Endodermal cell (in vitro differentiated cells): Measurements from ENCODE around the gene PDE4D. TPM values are rescaled to one million over a fixed set of nuclear protein-coding genes. Genes with fewer than 3 reads are reported as not detected.

ENCODE experiments used
- DNase-seq: peaks from one replicate; pipeline ENCODE4 v3.0.0-alpha.2; 2017
- H3K27ac ChIP-seq: 2 replicates; pipeline ENCODE4 v1.5.1; 2013; ENCODE audit warnings: mild to moderate bottlenecking, low read depth, low read length, moderate library complexity
- H3K27me3 ChIP-seq: 2 replicates; pipeline ENCODE4 v1.6.1; 2013; ENCODE audit warnings: mild to moderate bottlenecking, low read length, moderate library complexity; ENCODE audit not compliant: insufficient read depth, control insufficient read depth, poor library complexity, severe bottlenecking
- H3K36me3 ChIP-seq: 2 replicates; pipeline ENCODE4 v1.7.0; 2013; ENCODE audit warnings: mild to moderate bottlenecking, low read length, moderate library complexity; ENCODE audit not compliant: control insufficient read depth, insufficient read depth
- H3K4me1 ChIP-seq: one replicate; pipeline ENCODE4 v1.7.0; 2013; ENCODE audit warnings: low read length; ENCODE audit not compliant: control insufficient read depth, insufficient read depth
- H3K4me3 ChIP-seq: 2 replicates; pipeline ENCODE4 v1.5.1; 2013; ENCODE audit warnings: mild to moderate bottlenecking, low read length, moderate library complexity
- H3K9ac ChIP-seq: 2 replicates; pipeline ENCODE4 v1.6.1; 2013; ENCODE audit warnings: mild to moderate bottlenecking, low read length, moderate library complexity; ENCODE audit not compliant: poor library complexity, severe bottlenecking; ENCODE audit errors: extremely low read depth
- H3K9me3 ChIP-seq: 2 replicates; pipeline ENCODE4 v1.6.1; 2013; ENCODE audit warnings: mild to moderate bottlenecking, low read length, moderate library complexity; ENCODE audit not compliant: control insufficient read depth
- H3K27ac Mint-ChIP-seq: 2 replicates; pipeline ENCODE4 v1.8.0; 2020; ENCODE audit warnings: mixed read lengths
- H3K27me3 Mint-ChIP-seq: 2 replicates; pipeline ENCODE4 v1.8.0; 2021; ENCODE audit warnings: mild to moderate bottlenecking, mixed read lengths; ENCODE audit not compliant: insufficient read depth
- H3K36me3 Mint-ChIP-seq: 2 replicates; pipeline ENCODE4 v1.8.0; 2020; ENCODE audit warnings: low read depth, mixed read lengths
- H3K4me1 Mint-ChIP-seq: 2 replicates; pipeline ENCODE4 v1.8.0; 2020; ENCODE audit warnings: mixed read lengths
- H3K4me3 Mint-ChIP-seq: 2 replicates; pipeline ENCODE4 v1.8.0; 2020; ENCODE audit warnings: mild to moderate bottlenecking, moderate library complexity, mixed read lengths
- H3K9me3 Mint-ChIP-seq: 2 replicates; pipeline ENCODE4 v1.8.0; 2020; ENCODE audit warnings: mild to moderate bottlenecking, mixed read lengths
- WGBS, 2 experiments: methylation state at CpG; one replicate each; pipeline versions ENCODE4 v1.1.5 to v1.1.7; 2013; ENCODE audit warnings: missing lambda C conversion rate in 2 of 2, mixed read lengths in 1 of 2; ENCODE audit not compliant: insufficient coverage in 1 of 2, insufficient read length in 1 of 2; 5-methylcytosine and 5-hydroxymethylcytosine counted together
- total RNA-seq, 2 donors: library from RNA; stranded (reverse); fragmentation: NEBNext Ultra II Directional in 1 of 2; extraction: Animal tissue kit (Norgen Biotek cat#: 25700) in 1 of 2; gene quantifications; 2 replicates in 1 of 2; 3 replicates in 1 of 2; pipeline ENCODE4 v1.2.1, GENCODE V29; 2021
- TF ChIP-seq, protein P1 (sequence below): fragments of 200-600 bp; sonication (generic); conservative IDR thresholded peaks from 2 replicates; pipeline ENCODE4 v1.5.0; 2021; ENCODE audit warnings: antibody characterized with exemption, mild to moderate bottlenecking

PDE4D gene
- total RNA-seq, 2 donors from 2014 or later: 9.2 to 11.4 TPM

DNA sequence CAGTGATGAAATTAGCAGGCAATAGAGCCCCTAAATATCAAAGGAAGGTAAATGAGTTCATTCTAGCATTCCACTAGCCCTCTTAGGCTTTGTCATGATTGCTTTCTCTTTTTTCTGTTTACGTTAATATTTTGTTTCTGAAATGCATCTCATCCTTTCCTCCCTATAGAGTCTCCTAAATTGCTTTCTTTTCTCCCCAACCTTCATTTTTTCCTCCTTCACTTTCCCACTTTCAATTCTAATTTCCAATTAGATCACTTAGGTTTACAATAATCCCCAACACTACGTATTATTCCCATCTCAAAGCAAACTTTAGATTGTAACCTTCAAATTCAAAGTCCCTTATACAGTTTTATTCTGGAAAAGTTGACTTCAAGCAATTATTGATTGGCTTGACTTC lies 751.4 kb downstream of the PDE4D start:
- H3K4me3 ChIP-seq: no peak overlapping the region
- no peaks in the 10 kb centered on the region for H3K4me1 Mint-ChIP-seq
- 91 to 93% methylated on average over 2 of the region's 2 CpGs for WGBS, 2 experiments
- H3K4me3 Mint-ChIP-seq: no peak overlapping the region
- no peaks in the 10 kb centered on the region for H3K27me3 ChIP-seq
- peaks cover 8% of the 10 kb centered on the region for H3K9me3 ChIP-seq
- no peak overlapping the region for H3K27ac ChIP-seq
- no peak for DNase-seq
- peaks cover 31% of the 10 kb centered on the region for H3K27me3 Mint-ChIP-seq
- no peaks in the 10 kb centered on the region for H3K36me3 ChIP-seq
- H3K9ac ChIP-seq: no peak overlapping the region
- H3K4me1 ChIP-seq: no peaks in the 10 kb centered on the region
- TF ChIP-seq, protein P1, sequence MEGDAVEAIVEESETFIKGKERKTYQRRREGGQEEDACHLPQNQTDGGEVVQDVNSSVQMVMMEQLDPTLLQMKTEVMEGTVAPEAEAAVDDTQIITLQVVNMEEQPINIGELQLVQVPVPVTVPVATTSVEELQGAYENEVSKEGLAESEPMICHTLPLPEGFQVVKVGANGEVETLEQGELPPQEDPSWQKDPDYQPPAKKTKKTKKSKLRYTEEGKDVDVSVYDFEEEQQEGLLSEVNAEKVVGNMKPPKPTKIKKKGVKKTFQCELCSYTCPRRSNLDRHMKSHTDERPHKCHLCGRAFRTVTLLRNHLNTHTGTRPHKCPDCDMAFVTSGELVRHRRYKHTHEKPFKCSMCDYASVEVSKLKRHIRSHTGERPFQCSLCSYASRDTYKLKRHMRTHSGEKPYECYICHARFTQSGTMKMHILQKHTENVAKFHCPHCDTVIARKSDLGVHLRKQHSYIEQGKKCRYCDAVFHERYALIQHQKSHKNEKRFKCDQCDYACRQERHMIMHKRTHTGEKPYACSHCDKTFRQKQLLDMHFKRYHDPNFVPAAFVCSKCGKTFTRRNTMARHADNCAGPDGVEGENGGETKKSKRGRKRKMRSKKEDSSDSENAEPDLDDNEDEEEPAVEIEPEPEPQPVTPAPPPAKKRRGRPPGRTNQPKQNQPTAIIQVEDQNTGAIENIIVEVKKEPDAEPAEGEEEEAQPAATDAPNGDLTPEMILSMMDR: no peak
- H3K27ac Mint-ChIP-seq: no peak overlapping the region
- H3K9me3 Mint-ChIP-seq: peaks cover 6% of the 10 kb centered on the region
- peaks cover 3% of the 10 kb centered on the region for H3K36me3 Mint-ChIP-seq

DNA sequence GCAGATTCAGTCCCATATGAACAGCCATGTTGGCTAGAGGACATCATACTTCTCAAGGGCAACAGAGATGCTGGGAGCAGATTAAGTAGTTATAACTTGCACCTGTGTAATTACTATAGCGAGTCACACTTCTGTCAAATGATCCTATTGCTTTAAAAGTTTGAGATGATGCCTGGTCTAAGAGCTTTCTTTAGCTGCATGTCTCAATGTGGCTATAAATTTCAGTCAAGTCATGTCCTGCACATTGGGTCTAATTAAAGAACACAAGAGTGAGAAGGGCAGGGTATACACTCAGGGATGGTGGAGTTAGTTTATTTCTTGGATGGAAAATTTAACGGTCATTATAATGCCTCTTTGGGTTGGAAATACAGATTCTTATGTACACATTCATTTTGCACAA lies 753.4 kb downstream of the PDE4D start:
- H3K36me3 ChIP-seq: no peaks in the 10 kb centered on the region
- Mint-ChIP-seq H3K27ac (no peak overlapping the region), H3K4me3 (no peak overlapping the region), H3K9me3 (no peaks in the 10 kb centered on the region), H3K4me1 (no peaks in the 10 kb centered on the region), H3K27me3 (peaks cover 13% of the 10 kb centered on the region), H3K36me3 (no peaks in the 10 kb centered on the region)
- no peak overlapping the region for H3K27ac ChIP-seq
- 93 to 98% methylated on average over 1 to 2 of the region's 2 CpGs for WGBS, 2 experiments
- no peaks in the 10 kb centered on the region for H3K4me1 ChIP-seq
- TF ChIP-seq, protein P1: no peak
- no peak overlapping the region for H3K9ac ChIP-seq
- no peak for DNase-seq
- no peaks in the 10 kb centered on the region for H3K27me3 ChIP-seq
- H3K9me3 ChIP-seq: no peaks in the 10 kb centered on the region
- no peak overlapping the region for H3K4me3 ChIP-seq

DNA sequence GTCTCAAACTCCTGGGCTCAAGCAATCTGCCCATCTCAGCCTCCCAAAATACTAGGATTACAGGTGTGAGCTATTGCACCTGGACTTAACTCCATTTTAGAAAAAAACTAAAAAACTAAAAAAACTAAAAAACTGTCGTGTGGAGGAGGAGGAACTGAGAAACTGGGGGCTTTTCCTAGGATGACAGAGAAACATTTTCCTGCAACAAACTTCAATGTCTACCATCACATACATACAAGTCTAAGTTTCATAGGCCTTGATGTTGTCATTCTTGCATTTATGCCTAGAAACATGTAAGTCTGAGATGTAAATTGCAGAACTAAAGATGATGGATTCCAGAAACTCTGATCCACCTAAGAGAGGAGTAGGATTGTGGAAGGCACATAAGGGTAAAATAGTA lies 753.8 kb downstream of the PDE4D start:
- WGBS, 2 experiments: 86 to 100% methylated on average over 1 of the region's 1 CpG

More for the DNA sequence above, 753.8 kb downstream of the PDE4D start:
- H3K9me3 ChIP-seq: no peaks in the 10 kb centered on the region
- DNase-seq: no peak
- TF ChIP-seq, protein P1: no peak
- H3K36me3 ChIP-seq: no peaks in the 10 kb centered on the region
- H3K4me1 ChIP-seq: no peaks in the 10 kb centered on the region
- no peak overlapping the region for H3K4me3 ChIP-seq
- H3K9me3 Mint-ChIP-seq: no peaks in the 10 kb centered on the region
- no peak overlapping the region for H3K27ac Mint-ChIP-seq
- H3K36me3 Mint-ChIP-seq: no peaks in the 10 kb centered on the region
- no peak overlapping the region for H3K4me3 Mint-ChIP-seq
- peaks cover 13% of the 10 kb centered on the region for H3K27me3 Mint-ChIP-seq
- no peaks in the 10 kb centered on the region for H3K4me1 Mint-ChIP-seq
- H3K9ac ChIP-seq: no peak overlapping the region
- H3K27me3 ChIP-seq: no peaks in the 10 kb centered on the region
- no peak overlapping the region for H3K27ac ChIP-seq
